ENCODE results near the gene AEBP2.

DNA sequence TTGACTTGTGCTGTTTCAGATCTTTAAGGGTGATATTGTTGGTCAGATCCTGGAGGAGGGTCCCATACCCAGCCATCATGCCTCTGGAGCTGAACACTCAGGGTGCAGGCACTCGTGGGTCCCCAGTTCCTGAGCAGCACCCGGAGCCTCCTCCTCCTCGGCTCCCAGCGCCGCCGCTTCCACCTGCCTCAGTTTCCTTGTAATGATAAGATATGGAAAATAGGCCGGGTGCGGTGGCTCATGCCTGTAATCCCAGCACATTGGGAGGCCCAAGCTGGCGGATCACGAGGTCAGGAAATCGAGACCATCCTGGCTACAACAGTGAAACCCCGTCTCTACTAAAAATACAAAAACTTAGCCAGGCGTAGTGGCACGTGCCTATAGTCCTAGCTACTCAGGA is 20.2 kb upstream of the AEBP2 start:
- TF ChIP-seq, protein P1, sequence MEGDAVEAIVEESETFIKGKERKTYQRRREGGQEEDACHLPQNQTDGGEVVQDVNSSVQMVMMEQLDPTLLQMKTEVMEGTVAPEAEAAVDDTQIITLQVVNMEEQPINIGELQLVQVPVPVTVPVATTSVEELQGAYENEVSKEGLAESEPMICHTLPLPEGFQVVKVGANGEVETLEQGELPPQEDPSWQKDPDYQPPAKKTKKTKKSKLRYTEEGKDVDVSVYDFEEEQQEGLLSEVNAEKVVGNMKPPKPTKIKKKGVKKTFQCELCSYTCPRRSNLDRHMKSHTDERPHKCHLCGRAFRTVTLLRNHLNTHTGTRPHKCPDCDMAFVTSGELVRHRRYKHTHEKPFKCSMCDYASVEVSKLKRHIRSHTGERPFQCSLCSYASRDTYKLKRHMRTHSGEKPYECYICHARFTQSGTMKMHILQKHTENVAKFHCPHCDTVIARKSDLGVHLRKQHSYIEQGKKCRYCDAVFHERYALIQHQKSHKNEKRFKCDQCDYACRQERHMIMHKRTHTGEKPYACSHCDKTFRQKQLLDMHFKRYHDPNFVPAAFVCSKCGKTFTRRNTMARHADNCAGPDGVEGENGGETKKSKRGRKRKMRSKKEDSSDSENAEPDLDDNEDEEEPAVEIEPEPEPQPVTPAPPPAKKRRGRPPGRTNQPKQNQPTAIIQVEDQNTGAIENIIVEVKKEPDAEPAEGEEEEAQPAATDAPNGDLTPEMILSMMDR (IDR thresholded peaks at IDR 0.05), result no peak
- no peak for TF ChIP-seq POLR2A (IDR thresholded peaks at IDR 0.05)
